GM23338 (cell line): ENCODE data around the gene ABHD17A. TPM values are rescaled to one million over a fixed set of nuclear protein-coding genes. Genes with fewer than 3 reads are reported as not detected.

Experiments used
- ATAC-seq: fragments of 200-7000 bp; cut with Tn5 transposase; 3 replicates; pipeline ENCODE4 v1.9.1; 2020
- DNase-seq: peaks from one replicate; pipeline ENCODE4 v3.0.0-alpha.2; 2015; ENCODE audit warnings: low spot score
- H2AFZ ChIP-seq: fragments of 200-600 bp; sonication (generic); 2 replicates; pipeline ENCODE4 v1.8.0; 2016; ENCODE audit warnings: antibody characterized with exemption, mild to moderate bottlenecking, moderate library complexity
- H3F3A ChIP-seq: fragments of 200-600 bp; sonication (generic); replicated peaks from 2 replicates; pipeline ENCODE4 v1.8.0; 2017; ENCODE audit warnings: antibody characterized with exemption, mixed run types, low read depth
- H3K27ac ChIP-seq: fragments of 200-600 bp; sonication (generic); 2 replicates; pipeline ENCODE4 v1.6.1; 2016; ENCODE audit warnings: low read depth
- H3K27me3 ChIP-seq: fragments of 200-600 bp; sonication (generic); 2 replicates; pipeline ENCODE4 v1.8.0; 2016; ENCODE audit warnings: mild to moderate bottlenecking, mixed run types, moderate library complexity; ENCODE audit not compliant: insufficient read depth
- H3K36me3 ChIP-seq: fragments of 200-600 bp; sonication (generic); 2 replicates; pipeline ENCODE4 v1.8.0; 2016; ENCODE audit warnings: mild to moderate bottlenecking; ENCODE audit not compliant: insufficient read depth
- H3K4me1 ChIP-seq: fragments of 200-600 bp; sonication (generic); 2 replicates; pipeline ENCODE4 v1.8.0; 2016; ENCODE audit warnings: mild to moderate bottlenecking, moderate library complexity; ENCODE audit not compliant: insufficient read depth
- H3K4me2 ChIP-seq: fragments of 200-600 bp; sonication (generic); 2 replicates; pipeline ENCODE4 v1.7.1; 2017; ENCODE audit warnings: mixed run types
- H3K4me3 ChIP-seq: fragments of 200-600 bp; sonication (generic); 2 replicates; pipeline ENCODE4 v1.6.1; 2016; ENCODE audit warnings: mixed run types
- H3K79me2 ChIP-seq: fragments of 200-600 bp; sonication (generic); replicated peaks from 2 replicates; pipeline ENCODE4 v1.8.0; 2017; ENCODE audit warnings: mild to moderate bottlenecking; ENCODE audit not compliant: insufficient read depth
- H3K9me2 ChIP-seq: fragments of 200-600 bp; sonication (generic); 2 replicates; pipeline ENCODE4 v1.8.0; 2017; ENCODE audit not compliant: insufficient read depth
- H4K20me1 ChIP-seq: fragments of 200-600 bp; sonication (generic); replicated peaks from 2 replicates; pipeline ENCODE4 v1.8.0; 2017; ENCODE audit warnings: mild to moderate bottlenecking; ENCODE audit not compliant: insufficient read depth
- H3K27ac Mint-ChIP-seq: 2 replicates; pipeline ENCODE4 v1.8.0; 2020; ENCODE audit warnings: inconsistent platforms, mild to moderate bottlenecking, moderate library complexity, mixed read lengths
- H3K27me3 Mint-ChIP-seq: 3 replicates; pipeline ENCODE4 v1.8.0; 2022; ENCODE audit warnings: low read depth, mild to moderate bottlenecking, moderate library complexity, mixed read lengths, inconsistent platforms; ENCODE audit not compliant: insufficient read depth, poor library complexity
- H3K36me3 Mint-ChIP-seq: 3 replicates; pipeline ENCODE4 v1.8.0; 2021; ENCODE audit warnings: low read depth, mild to moderate bottlenecking, inconsistent platforms, moderate library complexity, mixed read lengths
- H3K4me1 Mint-ChIP-seq: 3 replicates; pipeline ENCODE4 v1.8.0; 2020; ENCODE audit warnings: mild to moderate bottlenecking, inconsistent platforms, mixed read lengths
- H3K4me3 Mint-ChIP-seq: 3 replicates; pipeline ENCODE4 v1.8.0; 2021; ENCODE audit warnings: moderate library complexity, mild to moderate bottlenecking, inconsistent platforms, mixed read lengths
- H3K9me3 Mint-ChIP-seq: 3 replicates; pipeline ENCODE4 v1.8.0; 2020; ENCODE audit warnings: moderate library complexity, mild to moderate bottlenecking, inconsistent platforms, mixed read lengths
- CREB1 ChIP-seq: fragments of 250-450 bp; sonication (Bioruptor Pico); IDR thresholded peaks from 2 replicates; pipeline ENCODE4 v1.5.0; 2020; ENCODE audit warnings: low read depth, mild to moderate bottlenecking, moderate library complexity
- EZH2 ChIP-seq: fragments of 200-600 bp; sonication (generic); IDR thresholded peaks from one replicate; pipeline ENCODE4 v1.8.0; 2017; ENCODE audit warnings: antibody characterized with exemption, mild to moderate bottlenecking, low read depth; ENCODE audit not compliant: unreplicated experiment
- EZH2phosphoT487 ChIP-seq: fragments of 200-600 bp; sonication (generic); IDR thresholded peaks from one replicate; pipeline ENCODE4 v1.8.1; 2018; ENCODE audit warnings: antibody characterized with exemption; ENCODE audit not compliant: unreplicated experiment
- JUNB ChIP-seq: IDR thresholded peaks from one replicate; pipeline ENCODE4 v1.6.1; 2016; ENCODE audit warnings: antibody characterized with exemption; ENCODE audit not compliant: unreplicated experiment
- NANOG ChIP-seq: IDR thresholded peaks from 2 replicates; pipeline ENCODE4 v1.6.1; 2016; ENCODE audit warnings: antibody characterized with exemption, borderline replicate concordance
- POLR2AphosphoS5 ChIP-seq: IDR thresholded peaks from 2 replicates; pipeline ENCODE4 v1.6.1; 2016; ENCODE audit warnings: antibody characterized with exemption, low read depth
- REST ChIP-seq: IDR thresholded peaks from one replicate; pipeline ENCODE4 v1.6.1; 2018; ENCODE audit warnings: antibody characterized with exemption; ENCODE audit not compliant: unreplicated experiment
- STAT1 ChIP-seq: IDR thresholded peaks from one replicate; pipeline ENCODE4 v1.6.1; 2016; ENCODE audit warnings: antibody characterized with exemption; ENCODE audit not compliant: unreplicated experiment
- ZNF114 ChIP-seq: fragments of 250-450 bp; sonication (Bioruptor Pico); IDR thresholded peaks from 2 replicates; pipeline ENCODE4 v1.5.0; 2020; ENCODE audit warnings: mild to moderate bottlenecking, moderate library complexity
- ZNF331 ChIP-seq: fragments of 250-450 bp; sonication (Bioruptor Pico); IDR thresholded peaks from 2 replicates; pipeline ENCODE4 v1.5.0; 2020; ENCODE audit warnings: low read depth, mild to moderate bottlenecking, moderate library complexity
- polyA plus RNA-seq: library from polyadenylated mRNA; unstranded; fragments of >200 nt; fragmentation: Nextera tagmentation; extraction: Ambion mirVana; gene quantifications from 2 replicates; pipeline ENCODE4 v1.2.1, GENCODE V29; 2016
- total RNA-seq: library from RNA; depleted of rRNA; stranded (reverse); fragments of >200 nt; shearing (Covaris generic); gene quantifications from 2 replicates; pipeline ENCODE4 v1.2.3, GENCODE V29; 2014
- TF ChIP-seq, protein P1 (sequence below): IDR thresholded peaks from 2 replicates; pipeline ENCODE4 v1.6.1; 2016; ENCODE audit warnings: antibody characterized with exemption
- TF ChIP-seq, protein P2 (sequence below): fragments of 250-450 bp; sonication (Bioruptor Pico); IDR thresholded peaks from 2 replicates; pipeline ENCODE4 v1.5.0; 2020; ENCODE audit warnings: mild to moderate bottlenecking, moderate library complexity
- TF ChIP-seq, protein P3 (sequence below), 2 experiments: fragments of 200-600 bp in 1 of 2; sonication (generic) in 1 of 2; conservative IDR thresholded peaks; 2 replicates each; pipeline versions ENCODE4 v1.5.1 to v1.6.1; 2016 to 2017; ENCODE audit warnings: antibody characterized with exemption in 2 of 2, low read depth in 2 of 2, mild to moderate bottlenecking in 2 of 2, moderate library complexity in 1 of 2

The ABHD17A gene
- total and polyA plus RNA-seq, 2 experiments from 2014 or later, result 34.2 to 99.9 TPM

DNA sequence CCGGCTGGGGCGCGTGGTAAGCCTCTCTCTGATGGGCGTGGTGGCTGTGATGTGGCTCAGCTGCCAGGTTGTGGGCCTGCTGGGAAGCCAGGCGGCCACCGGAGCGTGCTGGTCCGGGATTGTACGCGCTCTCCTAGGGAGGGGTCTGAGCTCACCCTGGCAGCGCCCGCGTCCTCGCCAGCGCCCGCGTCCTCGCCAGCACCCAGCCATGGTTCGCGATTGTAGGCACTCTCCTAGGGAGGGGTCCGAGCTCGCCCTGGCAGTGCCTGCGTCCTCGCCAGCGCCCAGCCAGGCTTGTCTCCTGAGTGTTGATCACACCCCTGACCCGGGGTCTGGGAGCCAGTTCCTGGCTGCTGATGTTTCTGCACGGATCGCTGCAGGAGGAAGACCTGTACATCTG is 33.7 kb upstream of the ABHD17A start:
- Histone ChIP-seq H3K4me3 (no peak overlapping the region), H3K4me1 (no peaks in the 10 kb centered on the region), H3K9me2 (no peaks in the 10 kb centered on the region), H3K4me2 (no peak overlapping the region), H3K36me3 (no peaks in the 10 kb centered on the region; the same call in 1 of the 2 replicates), H3K27me3 (no peaks in the 10 kb centered on the region), H3F3A (no peaks in the 10 kb centered on the region), H3K79me2 (no peaks in the 10 kb centered on the region), H3K27ac (no peak overlapping the region), H4K20me1 (peaks cover 8% of the 10 kb centered on the region), H2AFZ (no peak overlapping the region)
- Mint-ChIP-seq H3K9me3 (no peaks in the 10 kb centered on the region), H3K27me3 (peaks cover 9% of the 10 kb centered on the region), H3K4me1 (no peaks in the 10 kb centered on the region), H3K4me3 (no peak overlapping the region), H3K36me3 (peaks cover 48% of the 10 kb centered on the region), H3K27ac (no peak overlapping the region)
- ATAC-seq (no peak), DNase-seq (no peak)
- TF ChIP-seq EZH2 (no peak), STAT1 (no peak), ZNF114 (no peak), ZNF331 (CRISPR knock-in tag) (no peak), NANOG (no peak), REST (no peak), CREB1 (no peak), EZH2phosphoT487 (no peak), POLR2AphosphoS5 (no peak), JUNB (no peak)
- TF ChIP-seq, protein P1, sequence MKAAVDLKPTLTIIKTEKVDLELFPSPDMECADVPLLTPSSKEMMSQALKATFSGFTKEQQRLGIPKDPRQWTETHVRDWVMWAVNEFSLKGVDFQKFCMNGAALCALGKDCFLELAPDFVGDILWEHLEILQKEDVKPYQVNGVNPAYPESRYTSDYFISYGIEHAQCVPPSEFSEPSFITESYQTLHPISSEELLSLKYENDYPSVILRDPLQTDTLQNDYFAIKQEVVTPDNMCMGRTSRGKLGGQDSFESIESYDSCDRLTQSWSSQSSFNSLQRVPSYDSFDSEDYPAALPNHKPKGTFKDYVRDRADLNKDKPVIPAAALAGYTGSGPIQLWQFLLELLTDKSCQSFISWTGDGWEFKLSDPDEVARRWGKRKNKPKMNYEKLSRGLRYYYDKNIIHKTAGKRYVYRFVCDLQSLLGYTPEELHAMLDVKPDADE, result no peak
- TF ChIP-seq, protein P2, sequence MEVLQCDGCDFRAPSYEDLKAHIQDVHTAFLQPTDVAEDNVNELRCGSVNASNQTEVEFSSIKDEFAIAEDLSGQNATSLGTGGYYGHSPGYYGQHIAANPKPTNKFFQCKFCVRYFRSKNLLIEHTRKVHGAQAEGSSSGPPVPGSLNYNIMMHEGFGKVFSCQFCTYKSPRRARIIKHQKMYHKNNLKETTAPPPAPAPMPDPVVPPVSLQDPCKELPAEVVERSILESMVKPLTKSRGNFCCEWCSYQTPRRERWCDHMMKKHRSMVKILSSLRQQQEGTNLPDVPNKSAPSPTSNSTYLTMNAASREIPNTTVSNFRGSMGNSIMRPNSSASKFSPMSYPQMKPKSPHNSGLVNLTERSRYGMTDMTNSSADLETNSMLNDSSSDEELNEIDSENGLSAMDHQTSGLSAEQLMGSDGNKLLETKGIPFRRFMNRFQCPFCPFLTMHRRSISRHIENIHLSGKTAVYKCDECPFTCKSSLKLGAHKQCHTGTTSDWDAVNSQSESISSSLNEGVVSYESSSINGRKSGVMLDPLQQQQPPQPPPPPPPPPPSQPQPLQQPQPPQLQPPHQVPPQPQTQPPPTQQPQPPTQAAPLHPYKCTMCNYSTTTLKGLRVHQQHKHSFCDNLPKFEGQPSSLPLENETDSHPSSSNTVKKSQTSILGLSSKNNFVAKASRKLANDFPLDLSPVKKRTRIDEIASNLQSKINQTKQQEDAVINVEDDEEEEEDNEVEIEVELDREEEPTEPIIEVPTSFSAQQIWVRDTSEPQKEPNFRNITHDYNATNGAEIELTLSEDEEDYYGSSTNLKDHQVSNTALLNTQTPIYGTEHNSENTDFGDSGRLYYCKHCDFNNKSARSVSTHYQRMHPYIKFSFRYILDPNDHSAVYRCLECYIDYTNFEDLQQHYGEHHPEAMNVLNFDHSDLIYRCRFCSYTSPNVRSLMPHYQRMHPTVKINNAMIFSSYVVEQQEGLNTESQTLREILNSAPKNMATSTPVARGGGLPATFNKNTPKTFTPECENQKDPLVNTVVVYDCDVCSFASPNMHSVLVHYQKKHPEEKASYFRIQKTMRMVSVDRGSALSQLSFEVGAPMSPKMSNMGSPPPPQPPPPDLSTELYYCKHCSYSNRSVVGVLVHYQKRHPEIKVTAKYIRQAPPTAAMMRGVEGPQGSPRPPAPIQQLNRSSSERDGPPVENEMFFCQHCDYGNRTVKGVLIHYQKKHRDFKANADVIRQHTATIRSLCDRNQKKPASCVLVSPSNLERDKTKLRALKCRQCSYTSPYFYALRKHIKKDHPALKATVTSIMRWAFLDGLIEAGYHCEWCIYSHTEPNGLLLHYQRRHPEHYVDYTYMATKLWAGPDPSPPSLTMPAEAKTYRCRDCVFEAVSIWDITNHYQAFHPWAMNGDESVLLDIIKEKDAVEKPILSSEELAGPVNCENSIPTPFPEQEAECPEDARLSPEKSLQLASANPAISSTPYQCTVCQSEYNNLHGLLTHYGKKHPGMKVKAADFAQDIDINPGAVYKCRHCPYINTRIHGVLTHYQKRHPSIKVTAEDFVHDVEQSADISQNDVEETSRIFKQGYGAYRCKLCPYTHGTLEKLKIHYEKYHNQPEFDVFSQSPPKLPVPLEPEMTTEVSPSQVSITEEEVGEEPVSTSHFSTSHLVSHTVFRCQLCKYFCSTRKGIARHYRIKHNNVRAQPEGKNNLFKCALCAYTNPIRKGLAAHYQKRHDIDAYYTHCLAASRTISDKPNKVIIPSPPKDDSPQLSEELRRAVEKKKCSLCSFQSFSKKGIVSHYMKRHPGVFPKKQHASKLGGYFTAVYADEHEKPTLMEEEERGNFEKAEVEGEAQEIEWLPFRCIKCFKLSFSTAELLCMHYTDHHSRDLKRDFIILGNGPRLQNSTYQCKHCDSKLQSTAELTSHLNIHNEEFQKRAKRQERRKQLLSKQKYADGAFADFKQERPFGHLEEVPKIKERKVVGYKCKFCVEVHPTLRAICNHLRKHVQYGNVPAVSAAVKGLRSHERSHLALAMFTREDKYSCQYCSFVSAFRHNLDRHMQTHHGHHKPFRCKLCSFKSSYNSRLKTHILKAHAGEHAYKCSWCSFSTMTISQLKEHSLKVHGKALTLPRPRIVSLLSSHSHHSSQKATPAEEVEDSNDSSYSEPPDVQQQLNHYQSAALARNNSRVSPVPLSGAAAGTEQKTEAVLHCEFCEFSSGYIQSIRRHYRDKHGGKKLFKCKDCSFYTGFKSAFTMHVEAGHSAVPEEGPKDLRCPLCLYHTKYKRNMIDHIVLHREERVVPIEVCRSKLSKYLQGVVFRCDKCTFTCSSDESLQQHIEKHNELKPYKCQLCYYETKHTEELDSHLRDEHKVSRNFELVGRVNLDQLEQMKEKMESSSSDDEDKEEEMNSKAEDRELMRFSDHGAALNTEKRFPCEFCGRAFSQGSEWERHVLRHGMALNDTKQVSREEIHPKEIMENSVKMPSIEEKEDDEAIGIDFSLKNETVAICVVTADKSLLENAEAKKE, result no peak
- TF ChIP-seq, protein P3, sequence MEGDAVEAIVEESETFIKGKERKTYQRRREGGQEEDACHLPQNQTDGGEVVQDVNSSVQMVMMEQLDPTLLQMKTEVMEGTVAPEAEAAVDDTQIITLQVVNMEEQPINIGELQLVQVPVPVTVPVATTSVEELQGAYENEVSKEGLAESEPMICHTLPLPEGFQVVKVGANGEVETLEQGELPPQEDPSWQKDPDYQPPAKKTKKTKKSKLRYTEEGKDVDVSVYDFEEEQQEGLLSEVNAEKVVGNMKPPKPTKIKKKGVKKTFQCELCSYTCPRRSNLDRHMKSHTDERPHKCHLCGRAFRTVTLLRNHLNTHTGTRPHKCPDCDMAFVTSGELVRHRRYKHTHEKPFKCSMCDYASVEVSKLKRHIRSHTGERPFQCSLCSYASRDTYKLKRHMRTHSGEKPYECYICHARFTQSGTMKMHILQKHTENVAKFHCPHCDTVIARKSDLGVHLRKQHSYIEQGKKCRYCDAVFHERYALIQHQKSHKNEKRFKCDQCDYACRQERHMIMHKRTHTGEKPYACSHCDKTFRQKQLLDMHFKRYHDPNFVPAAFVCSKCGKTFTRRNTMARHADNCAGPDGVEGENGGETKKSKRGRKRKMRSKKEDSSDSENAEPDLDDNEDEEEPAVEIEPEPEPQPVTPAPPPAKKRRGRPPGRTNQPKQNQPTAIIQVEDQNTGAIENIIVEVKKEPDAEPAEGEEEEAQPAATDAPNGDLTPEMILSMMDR (conservative IDR thresholded peaks at IDR 0.05; ENCODE audit: low read depth in 2 of 2), result no peak
